NOMO-1 (cell line): ENCODE data around the gene ASS1.
"Not testable (repeated sequence)": the region's sequence is repeated elsewhere in the genome, so short reads cannot be mapped to it uniquely, and the experiment has no call there.

Experiments
- DNase-seq, 2 experiments: peaks; one replicate each; lab custom pipeline; 2025; ENCODE audit not compliant: unreplicated experiment in 2 of 2; lab: John Stamatoyannopoulos, UW

The ASS1 gene

GRCh38 chr9:130433168-130433946, 11.4 kb upstream of the ASS1 start:
- DNase-seq = no peak

DNA sequence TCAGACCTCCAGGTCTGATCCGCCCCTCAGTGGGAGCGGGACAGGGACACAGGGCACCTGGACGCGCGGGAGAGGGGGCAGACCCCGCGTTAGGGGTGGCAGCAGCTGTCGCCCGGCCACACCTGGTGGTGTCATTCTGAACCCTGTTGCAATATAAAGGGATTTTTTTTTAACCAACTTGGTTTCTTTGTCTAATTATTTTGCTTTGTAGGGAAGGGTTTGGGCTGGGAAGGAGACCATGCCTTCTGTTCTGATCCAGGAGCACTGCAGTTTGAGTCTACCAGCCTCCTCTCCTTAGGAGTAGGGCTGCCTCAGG, 10.9 kb upstream of the ASS1 start:
- no peak for DNase-seq

DNA sequence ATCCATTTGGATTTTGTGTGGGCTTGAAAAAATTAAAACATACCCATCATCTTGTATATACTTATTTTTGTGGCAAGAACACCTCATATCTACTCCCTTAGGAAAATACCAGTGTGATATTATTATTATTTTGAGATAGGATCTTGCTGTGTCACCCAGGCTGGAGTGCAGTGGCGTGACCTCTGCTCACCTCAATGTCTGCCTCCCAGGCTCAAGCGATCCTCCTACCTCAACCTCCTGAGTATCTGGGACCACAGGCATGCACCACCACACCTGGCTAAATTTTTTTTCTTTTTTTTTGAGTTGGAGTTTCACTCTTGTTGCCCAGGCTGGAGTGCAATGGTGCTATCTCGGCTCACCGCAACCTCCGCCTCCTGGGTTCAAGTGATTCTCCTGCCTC, 10.1 kb upstream of the ASS1 start:
- not testable (repeated sequence) for DNase-seq

- no peak for DNase-seq
Measured at GRCh38 chr9:130437011-130437789, 7.6 kb upstream of the ASS1 start.

- DNase-seq = no peak
Measured at GRCh38 chr9:130438382-130438981, 6.3 kb upstream of the ASS1 start.

- no peak for DNase-seq
Measured at GRCh38 chr9:130441031-130441430, 3.7 kb upstream of the ASS1 start.

DNA sequence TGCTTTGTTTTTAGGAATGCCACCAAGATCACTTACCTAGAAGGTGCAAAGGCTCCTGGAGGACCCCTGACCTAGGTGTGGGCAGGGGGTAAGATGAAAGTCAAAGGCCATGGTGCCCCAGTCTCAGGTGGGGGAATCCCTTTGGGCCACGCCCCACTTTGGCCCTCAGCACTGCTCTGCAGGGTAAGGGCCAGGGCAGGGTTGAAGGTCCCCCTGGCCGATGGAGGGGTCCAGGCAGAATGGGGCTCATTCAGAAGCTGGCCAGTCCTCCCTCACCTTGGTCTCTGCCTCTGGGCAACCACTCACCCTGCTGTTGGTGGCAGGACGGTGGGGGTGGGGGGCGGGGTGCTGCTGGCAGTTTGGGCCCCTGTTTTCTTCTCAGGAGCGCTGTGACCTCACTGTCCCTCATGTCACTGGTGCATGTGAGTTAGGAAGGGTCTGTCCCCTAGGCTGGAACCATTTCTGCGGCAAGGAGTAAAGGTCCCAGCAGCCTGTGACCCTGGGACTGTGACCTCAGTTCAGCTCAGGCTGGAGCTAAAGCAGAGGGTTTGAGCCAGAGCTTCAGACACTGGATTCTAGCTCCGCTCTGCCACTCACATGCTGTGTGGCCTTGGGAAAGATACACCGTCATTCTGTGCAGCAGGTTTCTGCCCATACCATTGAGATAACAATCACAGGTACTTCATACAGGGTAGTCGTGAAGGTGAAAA, 1.9 kb upstream of the ASS1 start:
- no peak for DNase-seq

DNA sequence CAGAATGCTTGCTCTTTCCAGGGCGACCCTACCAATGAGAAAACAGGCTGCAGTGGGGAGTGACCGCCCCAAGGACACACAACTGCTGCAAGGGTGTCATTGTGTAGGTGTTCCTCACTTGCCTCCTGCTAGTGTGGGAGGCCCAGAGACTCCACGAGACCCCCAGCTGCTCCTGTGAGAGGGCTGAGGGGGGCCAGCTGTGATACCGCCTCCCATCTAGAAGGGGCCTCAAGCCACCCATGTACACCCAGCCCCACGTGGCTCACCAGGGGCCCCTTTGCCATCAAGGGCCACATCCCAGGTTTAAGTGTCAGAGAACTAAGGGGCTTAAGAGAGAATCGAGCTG, 1.3 kb upstream of the ASS1 start:
- DNase-seq = no peak

- no peak for DNase-seq
Measured at GRCh38 chr9:130443840-130444492, 795 bp upstream of the ASS1 start.

DNA sequence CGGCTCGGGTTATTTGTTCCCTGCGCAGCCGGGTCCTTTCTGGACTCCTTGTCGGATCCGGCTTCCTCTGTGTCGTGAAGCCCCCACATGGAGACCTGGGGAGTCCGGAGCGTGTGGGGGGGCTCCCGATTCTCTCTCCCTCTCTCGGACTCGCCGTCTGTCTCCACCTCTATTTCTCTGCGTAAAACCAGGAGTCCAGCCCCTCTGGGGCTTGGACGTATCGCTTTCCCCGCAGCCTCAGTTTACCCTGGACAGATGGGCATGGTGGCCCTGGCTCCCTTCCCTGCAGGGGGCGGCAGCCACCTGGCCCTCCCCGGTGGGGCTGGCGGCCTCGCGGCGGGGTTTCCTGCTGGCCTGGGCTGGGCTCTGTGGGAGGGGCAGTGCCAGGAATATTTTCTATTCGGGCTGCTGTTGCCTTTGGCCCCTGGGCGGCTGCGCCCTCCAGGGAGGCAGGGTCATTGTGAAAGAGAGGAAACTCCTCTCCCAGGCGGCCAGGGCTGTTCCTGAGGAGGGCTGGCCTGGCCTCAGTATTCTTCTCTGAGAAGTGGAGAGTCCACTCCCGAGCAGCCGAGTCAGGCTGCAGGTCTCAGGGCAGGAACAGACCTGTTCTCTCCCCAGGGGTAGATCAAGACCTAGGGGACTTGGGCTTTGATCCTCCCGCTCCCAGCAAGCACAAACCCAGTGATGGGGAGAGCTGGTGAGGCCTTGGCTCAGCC, 665 bp downstream of the ASS1 start:
- no peak for DNase-seq

- DNase-seq = no peak
Measured at GRCh38 chr9:130446101-130446861, 1.5 kb downstream of the ASS1 start.

GRCh38 chr9:130447193-130447816, 2.5 kb downstream of the ASS1 start:
- DNase-seq = no peak

DNA sequence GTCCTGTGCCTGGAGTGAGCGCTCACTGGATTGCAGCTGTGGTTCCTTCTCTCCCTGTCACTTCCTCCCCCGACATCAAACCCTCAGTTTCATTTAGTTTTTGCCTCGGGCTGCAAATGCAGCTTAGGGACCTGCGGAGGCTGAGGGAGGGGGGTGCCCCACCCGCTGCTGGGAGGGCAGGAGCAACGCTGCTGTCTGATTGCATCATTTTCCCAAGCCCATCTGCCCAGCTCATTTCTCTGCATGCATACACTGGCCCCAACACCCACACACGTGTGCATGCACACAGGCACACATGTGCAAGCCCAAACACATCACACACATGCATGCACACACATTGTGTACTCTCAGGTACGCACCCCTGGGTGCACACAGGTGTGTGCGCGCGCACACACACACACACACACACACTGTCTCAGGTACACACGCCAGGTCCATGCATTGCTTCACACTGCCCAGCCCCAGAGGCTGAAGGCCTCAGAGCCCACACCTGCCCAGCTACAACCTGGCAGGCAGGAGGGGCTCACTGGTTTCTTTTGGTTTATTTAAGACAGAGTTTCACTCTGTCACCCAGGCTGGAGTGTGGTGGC, 3.4 kb downstream of the ASS1 start:
- peak; percentile 70 to 75 for DNase-seq

GRCh38 chr9:130448771-130449603, 4.2 kb downstream of the ASS1 start:
- no peak for DNase-seq

- no peak for DNase-seq
Measured at GRCh38 chr9:130450344-130451003, 5.7 kb downstream of the ASS1 start.

DNA sequence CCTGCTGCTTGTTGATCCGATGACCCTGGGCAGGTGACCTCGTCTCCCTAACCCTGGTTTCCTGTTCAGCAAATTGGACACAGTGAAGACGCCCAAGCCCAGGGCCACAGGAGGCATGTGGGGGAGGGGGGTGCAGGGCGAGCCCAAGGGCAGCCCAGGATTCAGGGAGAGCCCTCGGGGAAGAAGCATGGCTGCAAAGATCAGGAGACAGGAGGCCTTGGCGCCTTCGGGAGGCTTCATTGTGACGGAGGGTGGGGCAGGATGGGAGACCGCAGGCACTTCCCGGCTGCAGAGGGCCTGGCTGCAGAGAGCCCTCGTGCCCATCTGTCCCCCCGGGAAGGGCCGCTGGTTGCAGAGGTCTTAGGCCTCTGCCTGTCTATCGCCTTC, 6.2 kb downstream of the ASS1 start:
- no peak for DNase-seq
